Lower leg skin (tissue), 4 donors: Measurements from ENCODE around the gene WFS1. TPM values are rescaled to one million over a fixed set of nuclear protein-coding genes. Genes with fewer than 3 reads are reported as not detected.

Source experiments
- DNase-seq, 2 donors: peaks; one replicate each; pipeline ENCODE4 v3.0.0-alpha.2; 2019; ENCODE audit warnings: low spot score in 2 of 2
- H3K4me3 ChIP-seq: fragments of 200-600 bp; sonication (generic); 2 replicates; pipeline ENCODE4 v1.5.1; 2017; ENCODE audit warnings: mild to moderate bottlenecking, low read depth; ENCODE audit not compliant: poor library complexity, severe bottlenecking
- CTCF ChIP-seq, 3 donors: fragments of 450-650 bp; IDR thresholded peaks; one replicate each; pipeline ENCODE4 v1.5.1; 2016; ENCODE audit warnings: antibody characterized with exemption in 3 of 3, mild to moderate bottlenecking in 3 of 3, moderate library complexity in 2 of 3
- POLR2A ChIP-seq, 2 donors: fragments of 450-650 bp; IDR thresholded peaks; one replicate each; pipeline ENCODE4 v1.6.1; 2016 to 2017; ENCODE audit warnings: antibody characterized with exemption in 2 of 2, mild to moderate bottlenecking in 1 of 2, moderate library complexity in 1 of 2
- WGBS, 2 donors: methylation state at CpG; one replicate each; pipeline ENCODE4 v1.1.5; 2018; 5-methylcytosine and 5-hydroxymethylcytosine counted together
- intact Hi-C: fragments of 100-400 bp; cut with DNase I; formaldehyde crosslinking; loops from one replicate; pipeline ENCODE4 v1.15.0; 2023; ENCODE audit warnings: low total_unique reads
- total RNA-seq, 4 donors: library from RNA; depleted of rRNA; stranded (reverse); fragments of >200 nt; gene quantifications; one replicate each; pipeline ENCODE4 v1.1.0, GENCODE V29; 2016

The WFS1 gene
- total RNA-seq, 4 donors from 2014 or later = 39.4 to 48.6 (median 45.1) TPM

- H3K4me3 ChIP-seq = no peak overlapping the region
- intact Hi-C loops = no loop called here
These were observed 16.5 kb upstream of the WFS1 start for GRCh38 chr4:6253111-6253510.

GRCh38 chr4:6253961-6254360 is 15.7 kb upstream of the WFS1 start:
- no peak for DNase-seq
- 79 to 87% methylated on average over 14 of the region's 14 CpGs for WGBS, 2 donors
- H3K4me3 ChIP-seq = no peak overlapping the region
- intact Hi-C loops = no loop called here
- TF ChIP-seq CTCF (IDR thresholded peaks at IDR 0.05) (no peak), POLR2A (IDR thresholded peaks at IDR 0.05) (no peak)

More at GRCh38 chr4:6253111-6253510, 16.5 kb upstream of the WFS1 start:
- 76 to 85% methylated on average over 6 of the region's 6 CpGs for WGBS, 2 donors
- no peak for DNase-seq
- TF ChIP-seq CTCF (IDR thresholded peaks at IDR 0.05) = no peak
- no peak for TF ChIP-seq POLR2A (IDR thresholded peaks at IDR 0.05)

- H3K4me3 ChIP-seq = no peak overlapping the region
- 82 to 83% methylated on average over 9 of the region's 9 CpGs for WGBS, 2 donors
- no peak for DNase-seq
- TF ChIP-seq POLR2A (IDR thresholded peaks at IDR 0.05) (no peak), CTCF (IDR thresholded peaks at IDR 0.05) (no peak)
- intact Hi-C loops = no loop called here
These were observed 13.5 kb upstream of the WFS1 start for GRCh38 chr4:6256141-6256540.

- DNase-seq = no peak
- no peak overlapping the region for H3K4me3 ChIP-seq
- intact Hi-C loops = no loop called here
- 48 to 55% methylated on average over 18 of the region's 18 CpGs for WGBS, 2 donors
- TF ChIP-seq POLR2A (IDR thresholded peaks at IDR 0.05) (no peak), CTCF (IDR thresholded peaks at IDR 0.05) (no peak)
These were observed 12.2 kb upstream of the WFS1 start for GRCh38 chr4:6257247-6258025.

GRCh38 chr4:6258026-6258360 is 11.7 kb upstream of the WFS1 start:
- H3K4me3 ChIP-seq = no peak overlapping the region
- DNase-seq = no peak
- 77 to 79% methylated on average over 5 of the region's 5 CpGs for WGBS, 2 donors
- TF ChIP-seq CTCF (IDR thresholded peaks at IDR 0.05) (no peak), POLR2A (IDR thresholded peaks at IDR 0.05) (no peak)
- intact Hi-C loops = no loop called here

- intact Hi-C loops = no loop called here
- H3K4me3 ChIP-seq = no peak overlapping the region
- TF ChIP-seq CTCF (IDR thresholded peaks at IDR 0.05) (no peak), POLR2A (IDR thresholded peaks at IDR 0.05) (no peak)
- DNase-seq = no peak
- 75 to 82% methylated on average over 4 of the region's 4 CpGs for WGBS, 2 donors
These were observed 10.9 kb upstream of the WFS1 start for GRCh38 chr4:6258741-6259140.
